Lung (tissue), 12 donors: ENCODE measurements around the gene DRGX. TPM values are rescaled to one million over a fixed set of nuclear protein-coding genes. Genes with fewer than 3 reads are reported as not detected.

Experiments
- ATAC-seq: fragments of 200-7000 bp; cut with Tn5 transposase; one replicate; pipeline ENCODE4 v1.9.1; 2020; ENCODE audit warnings: moderate number of reproducible peaks; ENCODE audit not compliant: insufficient read depth, low FRiP score
- DNase-seq, 3 donors: peaks; one replicate each; pipeline ENCODE4 v3.0.0-alpha.2; 2013 to 2017
- H3K27ac ChIP-seq, 2 donors: one replicate each; pipeline ENCODE4 v1.5.1; 2013; ENCODE audit warnings: mild to moderate bottlenecking in 2 of 2, moderate library complexity in 2 of 2, control low read depth in 1 of 2, inconsistent platforms in 1 of 2, low read depth in 1 of 2, low read length in 1 of 2
- H3K27me3 ChIP-seq, 3 donors: one replicate each; pipeline ENCODE4 v1.5.1; 2013; ENCODE audit warnings: low read length in 2 of 3; ENCODE audit not compliant: control insufficient read depth in 3 of 3, insufficient read depth in 3 of 3
- H3K36me3 ChIP-seq, 4 donors: one replicate each; pipeline ENCODE4 v1.5.1; 2013; ENCODE audit warnings: low read length in 4 of 4, mild to moderate bottlenecking in 1 of 4, moderate library complexity in 1 of 4; ENCODE audit not compliant: control insufficient read depth in 4 of 4, insufficient read depth in 4 of 4
- H3K4me1 ChIP-seq, 5 donors: one replicate each; pipeline ENCODE4 v1.5.1; 2013; ENCODE audit warnings: low read length in 5 of 5, mild to moderate bottlenecking in 2 of 5, moderate library complexity in 1 of 5; ENCODE audit not compliant: control insufficient read depth in 5 of 5, insufficient read depth in 5 of 5
- H3K4me3 ChIP-seq: one replicate; pipeline ENCODE4 v1.5.1; 2013; ENCODE audit warnings: mild to moderate bottlenecking, control low read depth, moderate library complexity
- H3K9ac ChIP-seq, 2 donors: one replicate each; pipeline ENCODE4 v1.5.1; 2013; ENCODE audit warnings: low read length in 2 of 2, control low read depth in 1 of 2; ENCODE audit not compliant: insufficient read depth in 1 of 2
- H3K9me3 ChIP-seq, 4 donors: one replicate each; pipeline ENCODE4 v1.5.1; 2013; ENCODE audit warnings: low read length in 3 of 4, mild to moderate bottlenecking in 1 of 4, moderate library complexity in 1 of 4; ENCODE audit not compliant: control insufficient read depth in 4 of 4, insufficient read depth in 3 of 4
- WGBS, 2 donors: extraction: QIAGEN DNeasy Blood & Tissue Kit; methylation state at CpG; one replicate each; pipeline ENCODE4 v1.1.7; 2013; 5-methylcytosine and 5-hydroxymethylcytosine counted together
- polyA plus RNA-seq, 2 donors: library from polyadenylated mRNA; stranded (reverse); fragments of 200-250 nt; gene quantifications; one replicate each; pipeline ENCODE4 v1.2.1, GENCODE V29; 2013
- total RNA-seq, 2 donors: library from RNA; depleted of rRNA in 1 of 2; stranded (reverse); fragments of >200 nt in 1 of 2; gene quantifications; one replicate each; pipeline ENCODE4 v1.2.1, GENCODE V29; 2014 to 2021
- TF ChIP-seq, protein P1 (sequence below): IDR thresholded peaks from 2 replicates; pipeline ENCODE4 v1.5.1; 2012; ENCODE audit warnings: mild to moderate bottlenecking; ENCODE audit errors: control extremely low read depth, extremely low read depth
- donor health status: control.
- donor health status: control.
- donor health status: Bipolar disorder and iron deficiency.
- donor health status: healthy.
- donor health status: DM: yes; HTN: yes; CAD: no.

DRGX gene
- total and polyA plus RNA-seq, 4 donors = 0.10 TPM; not detected in 3

DNA sequence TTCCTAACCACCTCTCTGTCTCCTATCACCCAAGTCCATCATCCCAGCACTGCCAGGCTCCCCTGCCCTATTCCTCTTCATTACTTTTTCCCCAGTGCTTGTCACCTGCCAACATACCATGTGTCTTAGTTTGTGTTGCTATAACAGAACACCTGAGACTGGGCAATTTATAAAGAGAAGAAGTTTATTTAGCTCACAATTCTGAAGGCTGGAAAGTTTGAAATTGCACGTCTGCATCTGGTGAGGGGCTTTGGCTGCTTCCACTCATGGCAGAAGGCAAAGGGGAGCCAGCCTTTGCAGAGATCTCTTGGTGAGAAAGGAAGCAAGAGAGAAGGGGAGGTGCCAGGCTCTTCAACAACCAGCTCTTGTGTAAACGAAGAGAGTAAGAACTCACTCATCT lies 47.3 kb downstream of the DRGX start:
- TF ChIP-seq, protein P1, sequence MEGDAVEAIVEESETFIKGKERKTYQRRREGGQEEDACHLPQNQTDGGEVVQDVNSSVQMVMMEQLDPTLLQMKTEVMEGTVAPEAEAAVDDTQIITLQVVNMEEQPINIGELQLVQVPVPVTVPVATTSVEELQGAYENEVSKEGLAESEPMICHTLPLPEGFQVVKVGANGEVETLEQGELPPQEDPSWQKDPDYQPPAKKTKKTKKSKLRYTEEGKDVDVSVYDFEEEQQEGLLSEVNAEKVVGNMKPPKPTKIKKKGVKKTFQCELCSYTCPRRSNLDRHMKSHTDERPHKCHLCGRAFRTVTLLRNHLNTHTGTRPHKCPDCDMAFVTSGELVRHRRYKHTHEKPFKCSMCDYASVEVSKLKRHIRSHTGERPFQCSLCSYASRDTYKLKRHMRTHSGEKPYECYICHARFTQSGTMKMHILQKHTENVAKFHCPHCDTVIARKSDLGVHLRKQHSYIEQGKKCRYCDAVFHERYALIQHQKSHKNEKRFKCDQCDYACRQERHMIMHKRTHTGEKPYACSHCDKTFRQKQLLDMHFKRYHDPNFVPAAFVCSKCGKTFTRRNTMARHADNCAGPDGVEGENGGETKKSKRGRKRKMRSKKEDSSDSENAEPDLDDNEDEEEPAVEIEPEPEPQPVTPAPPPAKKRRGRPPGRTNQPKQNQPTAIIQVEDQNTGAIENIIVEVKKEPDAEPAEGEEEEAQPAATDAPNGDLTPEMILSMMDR = no peak
- Histone ChIP-seq H3K9me3 (peaks cover 0 to 20% (median 0%) of the 10 kb centered on the region in 4 donors), H3K4me3 (no peak overlapping the region), H3K9ac (no peak overlapping the region), H3K4me1 (no peaks in the 10 kb centered on the region), H3K36me3 (no peaks in the 10 kb centered on the region), H3K27me3 (no peaks in the 10 kb centered on the region), H3K27ac (no peak overlapping the region)
- no peak for ATAC-seq
- 70 to 81% methylated on average over 2 of the region's 2 CpGs for WGBS, 2 donors
- no peak for DNase-seq

DNA sequence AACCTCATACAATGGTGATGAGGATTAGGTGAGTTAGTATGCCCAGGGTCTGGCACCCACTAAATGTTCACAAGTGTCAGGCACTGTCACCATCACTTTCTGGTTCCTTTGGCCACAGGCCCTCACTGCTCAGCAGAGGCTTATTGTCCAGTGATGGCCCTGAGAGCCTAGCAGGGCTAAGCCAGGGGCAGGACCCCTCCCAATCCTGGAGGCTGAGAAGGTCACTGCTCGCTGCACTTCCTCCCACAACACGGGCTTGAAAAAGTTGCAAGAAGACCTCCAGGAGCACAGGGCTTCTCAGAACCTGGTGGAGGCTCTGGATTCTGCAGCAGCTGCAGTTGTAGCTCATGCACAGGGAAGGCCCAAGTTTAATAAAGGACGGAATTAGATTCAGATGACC lies 48.1 kb downstream of the DRGX start:
- Histone ChIP-seq H3K4me1 (no peaks in the 10 kb centered on the region), H3K27me3 (no peaks in the 10 kb centered on the region), H3K36me3 (no peaks in the 10 kb centered on the region), H3K27ac (no peak overlapping the region), H3K9ac (no peak overlapping the region), H3K9me3 (peaks cover 0 to 20% (median 0%) of the 10 kb centered on the region in 4 donors), H3K4me3 (no peak overlapping the region)
- TF ChIP-seq, protein P1 = no peak
- WGBS, 2 donors = 80 to 88% methylated on average over 3 of the region's 3 CpGs
- no peak for DNase-seq
- ATAC-seq = no peak

DNA sequence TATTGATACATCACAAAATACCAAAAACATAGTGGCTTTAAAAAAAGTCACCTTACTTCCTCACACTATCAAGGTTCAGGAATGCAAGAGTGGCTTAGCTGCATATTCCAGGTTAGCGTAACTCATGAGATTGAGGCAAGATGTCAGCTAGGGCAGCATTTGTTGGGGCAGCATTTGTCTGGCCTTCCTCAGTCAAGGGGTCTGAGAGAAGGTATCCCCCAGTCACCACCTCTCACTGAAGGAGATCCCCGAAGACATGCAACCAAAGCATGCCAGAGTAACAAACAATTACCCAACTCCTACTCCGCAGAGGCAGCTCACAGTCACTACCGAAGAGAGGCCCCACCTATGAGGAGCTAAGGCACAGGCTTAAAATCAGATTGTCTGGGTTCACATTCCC lies 48.5 kb downstream of the DRGX start:
- Histone ChIP-seq H3K9me3 (peaks cover 0 to 20% (median 0%) of the 10 kb centered on the region in 4 donors), H3K9ac (no peak overlapping the region), H3K4me1 (no peaks in the 10 kb centered on the region), H3K4me3 (no peak overlapping the region), H3K27me3 (no peaks in the 10 kb centered on the region), H3K27ac (no peak overlapping the region), H3K36me3 (no peaks in the 10 kb centered on the region)
- TF ChIP-seq, protein P1 = no peak
- 94 to 100% methylated on average over 4 of the region's 4 CpGs for WGBS, 2 donors
- no peak for DNase-seq
- no peak for ATAC-seq

DNA sequence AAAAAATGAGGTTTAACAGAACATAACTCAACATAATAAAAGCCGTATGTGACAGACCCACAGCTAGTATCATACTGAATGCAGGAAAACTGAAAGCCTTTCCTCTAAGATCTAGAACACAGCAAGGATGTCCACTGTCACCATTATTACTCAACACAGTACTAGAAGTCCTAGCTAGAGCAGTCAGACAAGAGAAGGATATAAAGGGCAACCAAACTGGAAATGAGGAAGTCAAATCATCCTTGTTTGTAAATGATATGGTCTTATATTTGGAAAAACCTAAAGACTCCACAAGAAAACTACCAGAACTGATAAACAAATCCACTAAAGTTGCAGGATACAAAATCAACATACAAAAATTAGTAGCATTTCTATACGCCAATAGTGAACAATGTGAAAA lies 51.0 kb downstream of the DRGX start:
- ATAC-seq = no peak
- DNase-seq = no peak
- Histone ChIP-seq H3K27ac (no peak overlapping the region), H3K4me3 (no peak overlapping the region), H3K36me3 (no peaks in the 10 kb centered on the region), H3K4me1 (no peaks in the 10 kb centered on the region), H3K9ac (no peak overlapping the region), H3K9me3 (peaks cover 0 to 7% (median 0%) of the 10 kb centered on the region in 4 donors), H3K27me3 (no peaks in the 10 kb centered on the region)
- TF ChIP-seq, protein P1 = no peak
- WGBS, 2 donors = 71 to 97% methylated on average over 2 of the region's 2 CpGs
